GM18858 (cell line): ENCODE measurements around the gene TGFB2.

Experiments
- ATAC-seq: cut with Tn5 transposase; IDR thresholded peaks from one replicate; pipeline ENCODE4 v1.9.1; 2021; ENCODE audit not compliant: unreplicated experiment

TGFB2 gene

GRCh38 chr1:218481116-218481775 is 136.1 kb downstream of the TGFB2 start:
- no peak for ATAC-seq

- ATAC-seq = no peak
Measured at GRCh38 chr1:218482683-218483082, 137.5 kb downstream of the TGFB2 start.

DNA sequence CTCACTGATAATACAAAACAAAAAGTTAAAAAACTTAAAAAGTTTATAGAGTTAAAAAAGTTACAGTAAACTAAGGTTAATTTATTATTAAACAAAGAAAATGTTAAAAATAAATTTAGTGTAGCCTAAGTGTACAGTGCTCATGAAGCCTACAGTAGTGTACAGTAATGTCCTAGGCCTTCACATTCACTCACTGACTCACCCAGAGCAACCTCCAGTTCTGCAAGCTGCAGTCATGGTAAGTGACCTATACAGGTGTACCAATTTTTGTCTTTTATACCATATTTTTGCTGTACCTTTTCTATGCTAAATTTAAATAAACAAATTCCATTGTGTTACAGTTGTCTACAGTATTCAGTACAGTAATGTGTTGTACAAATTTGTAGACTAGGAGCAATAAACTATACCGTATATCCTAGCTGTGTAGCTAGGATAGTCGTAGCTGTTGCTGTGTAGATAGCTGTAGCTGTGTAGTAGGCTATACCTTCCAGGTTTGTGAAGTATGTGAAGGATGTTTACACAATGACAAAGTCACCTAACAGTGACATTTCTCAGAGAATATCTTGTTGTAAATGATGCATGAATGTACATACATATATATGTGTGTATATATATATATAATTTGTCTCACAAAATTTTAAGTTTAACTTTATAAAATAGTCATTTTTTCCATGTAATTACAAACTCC is 140.2 kb downstream of the TGFB2 start:
- no peak for ATAC-seq

GRCh38 chr1:218488531-218488930 is 143.4 kb downstream of the TGFB2 start:
- no peak for ATAC-seq

DNA sequence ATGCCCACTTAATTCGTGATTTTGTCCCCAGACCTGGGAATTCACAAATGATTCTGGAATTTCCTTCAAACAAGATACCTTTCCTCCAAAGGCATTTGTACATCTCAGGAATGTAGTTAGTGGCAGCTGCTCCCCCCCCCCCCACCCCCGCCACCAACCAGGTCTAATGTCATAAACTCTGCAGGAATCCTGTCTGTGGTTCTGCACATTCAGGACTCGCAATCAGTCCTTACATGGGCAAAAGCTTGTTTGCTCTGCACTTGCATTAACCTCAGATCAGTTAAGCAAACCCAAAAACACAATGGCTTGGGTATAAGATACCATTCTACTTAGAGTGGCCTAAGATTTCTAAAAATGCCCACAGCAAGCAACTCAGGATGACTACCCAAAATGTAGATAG is 143.8 kb downstream of the TGFB2 start:
- no peak for ATAC-seq

DNA sequence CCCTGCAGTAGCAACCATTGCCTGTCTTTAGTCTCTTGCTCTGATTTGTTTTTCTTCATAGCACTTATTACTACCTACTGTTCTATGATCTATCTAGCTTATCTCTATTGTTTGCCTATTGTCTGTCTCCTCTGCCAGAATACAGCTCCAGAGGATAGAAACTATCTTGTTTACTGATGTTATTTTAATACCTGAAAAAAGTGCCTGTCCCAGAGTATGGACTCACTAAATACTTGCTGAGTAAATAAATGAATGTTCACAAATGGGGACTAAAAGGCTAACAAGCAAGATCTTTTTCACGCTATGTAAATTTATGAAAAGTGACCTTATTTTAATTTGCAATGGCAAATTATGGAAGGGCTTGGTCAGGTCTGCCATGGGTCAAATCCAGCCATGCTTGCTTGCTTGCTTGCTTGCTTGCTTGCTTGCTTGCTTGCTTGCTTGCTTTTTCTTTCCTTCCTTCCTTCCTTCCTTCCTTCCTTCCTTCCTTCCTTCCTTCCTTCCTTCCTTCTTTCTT is 145.3 kb downstream of the TGFB2 start:
- no peak for ATAC-seq

GRCh38 chr1:218492874-218493273 is 147.7 kb downstream of the TGFB2 start:
- ATAC-seq = no peak

DNA sequence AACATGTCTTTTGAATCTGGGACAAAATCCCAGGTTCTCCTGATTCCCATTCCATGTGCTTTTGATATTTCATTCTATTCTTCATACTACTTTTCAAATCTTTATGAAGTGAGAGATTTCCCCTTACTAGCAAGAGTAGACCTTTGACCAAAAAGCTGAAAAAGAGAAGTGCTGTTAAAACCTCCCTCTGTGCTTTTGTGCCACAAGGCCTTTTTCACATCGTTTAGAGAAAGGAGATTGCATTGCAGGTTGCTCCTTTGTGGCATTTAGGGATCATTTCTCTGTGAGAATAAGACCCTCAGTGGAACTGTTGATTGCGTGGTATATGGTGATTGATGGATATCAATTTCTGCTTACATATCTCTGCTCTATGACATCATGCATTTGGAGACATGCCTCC is 148.8 kb downstream of the TGFB2 start:
- no peak for ATAC-seq
